HEK293 (cell line): ENCODE measurements around the gene LRRC27.
A peak's percentile ranks its signal among the peaks of the same experiment; 100 is the strongest.

Experiments
- CTCF ChIA-PET: fragments of 350-600 bp; formaldehyde crosslinking; extraction: SDS; loops from one replicate; lab custom pipeline; 2021; ENCODE audit warnings: antibody characterized with exemption; lab: Yijun Ruan, JAX
- POLR2A ChIA-PET: fragments of 300-600 bp; formaldehyde crosslinking; extraction: SDS; loops from one replicate; lab custom pipeline; 2020; ENCODE audit warnings: antibody characterized with exemption, inconsistent platforms; lab: Yijun Ruan, JAX
- H3K27ac ChIP-seq: fragments of 200-500 bp; sonication (Bioruptor generic); 2 replicates; pipeline ENCODE4 v1.5.1; 2014; ENCODE audit warnings: low read depth, low read length, control low read depth, inconsistent platforms; ENCODE audit errors: extremely low read depth
- H3K36me3 ChIP-seq, 2 experiments: fragments of 200-500 bp in 1 of 2; sonication (Bioruptor generic) in 1 of 2; 1 replicate in 1 of 2; 2 replicates in 1 of 2; pipeline ENCODE4 v1.5.1; 2014 to 2017; ENCODE audit warnings: inconsistent platforms in 2 of 2, low read length in 2 of 2; ENCODE audit not compliant: control insufficient read depth in 2 of 2, insufficient read depth in 1 of 2
- H3K4me1 ChIP-seq: fragments of 200-500 bp; sonication (Bioruptor generic); 2 replicates; pipeline ENCODE4 v1.5.1; 2014; ENCODE audit warnings: mild to moderate bottlenecking, low read length, inconsistent platforms; ENCODE audit not compliant: control insufficient read depth, insufficient read depth
- H3K4me3 ChIP-seq: 2 replicates; pipeline ENCODE4 v1.5.1; 2011; ENCODE audit warnings: low read depth, mild to moderate bottlenecking, control low read depth, low read length, moderate library complexity
- H3K9me3 ChIP-seq: fragments of 200-500 bp; sonication (Bioruptor generic); 2 replicates; pipeline ENCODE4 v1.5.1; 2014; ENCODE audit warnings: low read depth, low read length, inconsistent platforms; ENCODE audit not compliant: control insufficient read depth, insufficient read depth
- GLI4 ChIP-seq: fragments of 450-650 bp; formaldehyde crosslinking; IDR thresholded peaks from 2 replicates; pipeline ENCODE4 v1.5.1; 2016; ENCODE audit warnings: missing biosample characterization, missing genetic modification characterization
- GLIS1 ChIP-seq: fragments of 450-650 bp; formaldehyde crosslinking; IDR thresholded peaks from 2 replicates; pipeline ENCODE4 v1.5.1; 2016; ENCODE audit warnings: missing biosample characterization, missing genetic modification characterization
- IKZF3 ChIP-seq: fragments of 450-650 bp; IDR thresholded peaks from 2 replicates; pipeline ENCODE4 v1.5.0; 2018; ENCODE audit warnings: missing biosample characterization, mild to moderate bottlenecking, missing genetic modification characterization, moderate library complexity
- KLF8 ChIP-seq: fragments of 450-650 bp; formaldehyde crosslinking; IDR thresholded peaks from 2 replicates; pipeline ENCODE4 v1.5.1; 2016; ENCODE audit warnings: missing biosample characterization, missing genetic modification characterization
- PRDM6 ChIP-seq: fragments of 450-650 bp; formaldehyde crosslinking; IDR thresholded peaks from 2 replicates; pipeline ENCODE4 v1.5.1; 2017; ENCODE audit warnings: missing biosample characterization, missing genetic modification characterization
- TRIM28 ChIP-seq: IDR thresholded peaks from 2 replicates; pipeline ENCODE4 v1.6.1; 2011; ENCODE audit warnings: low read length, control low read depth, borderline replicate concordance
- ZBTB11 ChIP-seq: fragments of 450-650 bp; formaldehyde crosslinking; conservative IDR thresholded peaks from 2 replicates; pipeline ENCODE4 v1.5.1; 2016; ENCODE audit warnings: low read depth, missing biosample characterization, missing genetic modification characterization
- ZNF138 ChIP-seq: fragments of 450-650 bp; formaldehyde crosslinking; IDR thresholded peaks from 2 replicates; pipeline ENCODE4 v1.5.1; 2016; ENCODE audit warnings: missing biosample characterization, missing genetic modification characterization, borderline replicate concordance
- ZNF157 ChIP-seq: fragments of 450-650 bp; formaldehyde crosslinking; IDR thresholded peaks from 2 replicates; pipeline ENCODE4 v1.5.1; 2016; ENCODE audit warnings: missing biosample characterization, missing genetic modification characterization
- ZNF26 ChIP-seq: fragments of 450-650 bp; formaldehyde crosslinking; IDR thresholded peaks from 2 replicates; pipeline ENCODE4 v1.5.1; 2016; ENCODE audit warnings: missing biosample characterization, missing genetic modification characterization
- ZNF311 ChIP-seq: fragments of 450-650 bp; formaldehyde crosslinking; IDR thresholded peaks from 2 replicates; pipeline ENCODE4 v1.5.1; 2017; ENCODE audit warnings: missing biosample characterization, missing genetic modification characterization, borderline replicate concordance
- ZNF488 ChIP-seq: fragments of 450-650 bp; formaldehyde crosslinking; IDR thresholded peaks from 2 replicates; pipeline ENCODE4 v1.5.1; 2016; ENCODE audit warnings: missing biosample characterization, missing genetic modification characterization
- ZNF585B ChIP-seq: fragments of 450-650 bp; formaldehyde crosslinking; IDR thresholded peaks from 2 replicates; pipeline ENCODE4 v1.5.1; 2016; ENCODE audit warnings: missing biosample characterization, missing genetic modification characterization
- ZNF600 ChIP-seq: fragments of 450-650 bp; formaldehyde crosslinking; IDR thresholded peaks from 2 replicates; pipeline ENCODE4 v1.5.1; 2016; ENCODE audit warnings: missing biosample characterization, missing genetic modification characterization
- ZNF664 ChIP-seq: fragments of 450-650 bp; formaldehyde crosslinking; IDR thresholded peaks from 2 replicates; pipeline ENCODE4 v1.5.1; 2016; ENCODE audit warnings: missing biosample characterization, missing genetic modification characterization
- ZNF677 ChIP-seq: fragments of 450-650 bp; IDR thresholded peaks from 2 replicates; pipeline ENCODE4 v1.5.0; 2018; ENCODE audit warnings: missing biosample characterization, mild to moderate bottlenecking, missing genetic modification characterization, moderate library complexity
- ZNF701 ChIP-seq: fragments of 450-650 bp; formaldehyde crosslinking; IDR thresholded peaks from 2 replicates; pipeline ENCODE4 v1.5.1; 2016; ENCODE audit warnings: missing biosample characterization, missing genetic modification characterization
- ZNF776 ChIP-seq: fragments of 450-650 bp; formaldehyde crosslinking; IDR thresholded peaks from 2 replicates; pipeline ENCODE4 v1.5.0; 2017; ENCODE audit warnings: missing biosample characterization, missing genetic modification characterization, borderline replicate concordance
- ZNF837 ChIP-seq: fragments of 450-650 bp; formaldehyde crosslinking; IDR thresholded peaks from 2 replicates; pipeline ENCODE4 v1.5.1; 2016; ENCODE audit warnings: missing biosample characterization, missing genetic modification characterization

The LRRC27 gene

GRCh38 chr10:132305654-132306342 is 26.2 kb upstream of the LRRC27 start:
- H3K4me1 ChIP-seq: no peaks in the 10 kb centered on the region; the same call in 1 of the 2 replicates
- no peak overlapping the region for H3K27ac ChIP-seq
- H3K4me3 ChIP-seq: no peak overlapping the region
- TF ChIP-seq ZNF701 (tag by site-specific recombination) (no peak), KLF8 (tag by site-specific recombination) (peak; percentile 38), TRIM28 (peak; percentile 89; the same call in 1 of the 2 replicates), ZNF600 (peak; percentile 32; the same call in 1 of the 2 replicates)
- ChIA-PET CTCF (interaction anchor here (0.8 kb wide), 1 partner anchor 148 kb away, joined by 4 read pairs; no protein-coding TSS in a partner anchor), POLR2A (no interaction called here)
- no peaks in the 10 kb centered on the region; the same call in 1 of the 2 replicates for H3K9me3 ChIP-seq
- no peaks in the 10 kb centered on the region for H3K36me3 ChIP-seq

- CTCF ChIA-PET: interaction anchor here (0.8 kb wide), 1 partner anchor 147 kb away, joined by 4 read pairs; no protein-coding TSS in a partner anchor
- TF ChIP-seq ZNF837 (tag by site-specific recombination) (no peak), ZBTB11 (tag by site-specific recombination) (no peak), PRDM6 (tag by site-specific recombination) (no peak), ZNF311 (tag by site-specific recombination) (no peak), ZNF138 (no peak), ZNF26 (tag by site-specific recombination) (no peak), GLI4 (tag by site-specific recombination) (no peak), ZNF585B (tag by site-specific recombination) (no peak), ZNF488 (tag by site-specific recombination) (no peak), ZNF776 (tag by site-specific recombination) (no peak), ZNF677 (no peak), ZNF600 (no peak), GLIS1 (tag by site-specific recombination) (no peak), ZNF664 (tag by site-specific recombination) (no peak), ZNF157 (no peak), IKZF3 (tag by site-specific recombination) (no peak)
- H3K9me3 ChIP-seq: no peaks in the 10 kb centered on the region; the same call in 1 of the 2 replicates
- H3K4me1 ChIP-seq: no peaks in the 10 kb centered on the region; the same call in 1 of the 2 replicates
- no peak overlapping the region for H3K4me3 ChIP-seq
- POLR2A ChIA-PET: no interaction called here
- no peaks in the 10 kb centered on the region for H3K36me3 ChIP-seq
- H3K27ac ChIP-seq: no peak overlapping the region
Observed at GRCh38 chr10:132306343-132306685, 25.7 kb upstream of the LRRC27 start.
